ENCODE results near the gene SFPQ.

SFPQ gene

DNA sequence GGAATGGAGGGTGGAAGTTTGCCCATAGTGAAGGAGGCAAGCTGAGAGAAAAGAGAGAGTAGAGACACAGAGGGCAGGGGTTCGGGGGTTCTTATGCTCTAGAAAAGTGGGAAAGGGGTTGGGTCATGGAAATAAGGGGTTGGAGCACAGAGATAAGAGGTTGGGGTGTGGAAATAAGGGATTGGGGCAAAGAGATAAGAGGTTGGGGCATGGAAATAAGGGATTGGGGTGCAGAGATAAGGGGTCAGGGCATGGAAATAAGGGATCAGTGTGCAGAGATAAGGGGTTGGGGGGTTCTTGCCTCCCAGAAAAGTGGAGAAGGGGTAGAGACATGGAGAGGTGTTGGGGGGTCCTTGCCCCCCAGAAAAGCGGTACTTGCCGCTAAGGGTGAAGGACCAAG is 56.2 kb downstream of the SFPQ start:
- no peak for DNase-seq

Data from NCI-H2171 treated with DMSO at 0.1 percent for 48 hours (cell line).